ENCODE measurements around the gene ANKRD33B. TPM values are rescaled to one million over a fixed set of nuclear protein-coding genes. Genes with fewer than 3 reads are reported as not detected.

Gene ANKRD33B
- total RNA-seq, 1 experiment from 2014 or later, result 3.1 TPM

DNA sequence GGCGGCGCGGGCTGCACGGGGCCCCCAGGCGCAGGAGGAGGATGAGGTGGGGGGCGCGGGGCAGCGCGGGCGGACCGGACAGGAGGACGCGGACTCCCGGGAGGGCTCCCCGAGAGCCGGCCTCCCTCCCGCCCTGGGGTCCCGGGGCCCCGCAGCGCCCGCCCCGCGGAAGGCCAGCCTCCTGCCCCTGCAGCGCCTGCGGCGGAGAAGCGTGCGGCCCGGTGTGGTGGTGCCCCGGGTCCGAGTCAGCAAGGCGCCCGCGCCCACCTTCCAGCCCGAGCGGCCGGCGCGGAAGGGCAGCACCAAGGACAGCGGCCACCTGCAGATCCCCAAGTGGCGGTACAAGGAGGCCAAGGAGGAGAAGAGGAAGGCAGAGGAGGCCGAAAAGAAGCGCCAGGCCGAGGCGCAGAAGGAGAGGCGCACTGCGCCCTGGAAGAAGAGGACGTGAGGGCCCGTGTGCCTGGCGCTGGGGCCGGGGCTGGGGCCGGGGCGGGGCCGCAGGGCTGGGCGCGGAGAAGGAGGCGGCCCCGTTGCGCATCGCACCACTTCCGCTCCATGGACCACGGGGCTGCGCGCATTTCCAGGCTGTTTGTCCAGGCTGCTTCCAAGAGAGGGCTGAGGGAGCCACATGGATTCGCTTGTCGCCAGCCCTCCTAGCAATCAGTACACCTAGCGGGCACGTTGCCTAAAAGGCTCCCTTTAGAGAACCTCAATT is 86.0 kb downstream of the ANKRD33B start:
- ChIA-PET CTCF (no interaction called here), POLR2A (no interaction called here)
- no TSS peak for BruUV-seq (replicated peaks)
- Mint-ChIP-seq H3K27ac (ENCODE audit: low read depth, unreplicated experiment) (no peak overlapping the region), H3K4me3 (ENCODE audit: unreplicated experiment) (no peak overlapping the region), H3K36me3 (ENCODE audit: insufficient read depth, unreplicated experiment) (peaks cover 11% of the 10 kb centered on the region), H3K4me1 (ENCODE audit: insufficient read depth, unreplicated experiment) (no peaks in the 10 kb centered on the region), H3K9me3 (ENCODE audit: unreplicated experiment) (no peaks in the 10 kb centered on the region), H3K27me3 (ENCODE audit: insufficient read depth, unreplicated experiment) (no peaks in the 10 kb centered on the region)
- intact Hi-C loops (cut with micrococcal nuclease), result no loop called here
- DNase-seq (ENCODE audit: unreplicated experiment), result no peak
- TF ChIP-seq, protein P1, sequence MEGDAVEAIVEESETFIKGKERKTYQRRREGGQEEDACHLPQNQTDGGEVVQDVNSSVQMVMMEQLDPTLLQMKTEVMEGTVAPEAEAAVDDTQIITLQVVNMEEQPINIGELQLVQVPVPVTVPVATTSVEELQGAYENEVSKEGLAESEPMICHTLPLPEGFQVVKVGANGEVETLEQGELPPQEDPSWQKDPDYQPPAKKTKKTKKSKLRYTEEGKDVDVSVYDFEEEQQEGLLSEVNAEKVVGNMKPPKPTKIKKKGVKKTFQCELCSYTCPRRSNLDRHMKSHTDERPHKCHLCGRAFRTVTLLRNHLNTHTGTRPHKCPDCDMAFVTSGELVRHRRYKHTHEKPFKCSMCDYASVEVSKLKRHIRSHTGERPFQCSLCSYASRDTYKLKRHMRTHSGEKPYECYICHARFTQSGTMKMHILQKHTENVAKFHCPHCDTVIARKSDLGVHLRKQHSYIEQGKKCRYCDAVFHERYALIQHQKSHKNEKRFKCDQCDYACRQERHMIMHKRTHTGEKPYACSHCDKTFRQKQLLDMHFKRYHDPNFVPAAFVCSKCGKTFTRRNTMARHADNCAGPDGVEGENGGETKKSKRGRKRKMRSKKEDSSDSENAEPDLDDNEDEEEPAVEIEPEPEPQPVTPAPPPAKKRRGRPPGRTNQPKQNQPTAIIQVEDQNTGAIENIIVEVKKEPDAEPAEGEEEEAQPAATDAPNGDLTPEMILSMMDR (IDR thresholded peaks at IDR 0.05; ENCODE audit: unreplicated experiment), result no peak

DNA sequence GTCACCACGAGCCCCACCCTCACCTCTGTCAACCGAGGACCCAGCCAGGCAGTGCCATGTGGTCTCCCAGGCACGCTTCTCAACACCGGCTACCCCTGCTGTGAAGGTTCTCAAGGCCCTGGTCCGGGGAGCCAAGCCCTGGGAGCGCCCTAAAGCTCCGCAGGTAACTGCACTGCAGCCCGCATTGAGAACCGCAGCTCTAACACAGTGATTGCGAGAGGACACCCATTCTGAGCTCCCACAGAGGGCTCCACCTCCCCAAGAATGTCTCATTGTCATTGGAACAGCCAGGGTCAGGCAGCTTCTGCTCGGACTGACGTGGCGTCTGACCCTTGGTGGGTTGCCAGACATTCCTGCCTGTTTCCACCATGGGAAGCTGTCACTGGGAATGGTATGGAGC is 88.3 kb downstream of the ANKRD33B start:
- POLR2A ChIA-PET, result no interaction called here
- DNase-seq (ENCODE audit: unreplicated experiment), result no peak
- Mint-ChIP-seq H3K27ac (ENCODE audit: low read depth, unreplicated experiment) (no peak overlapping the region), H3K9me3 (ENCODE audit: unreplicated experiment) (no peaks in the 10 kb centered on the region), H3K4me1 (ENCODE audit: insufficient read depth, unreplicated experiment) (no peaks in the 10 kb centered on the region), H3K36me3 (ENCODE audit: insufficient read depth, unreplicated experiment) (peaks cover 11% of the 10 kb centered on the region), H3K4me3 (ENCODE audit: unreplicated experiment) (no peak overlapping the region), H3K27me3 (ENCODE audit: insufficient read depth, unreplicated experiment) (no peaks in the 10 kb centered on the region)
- BruUV-seq (replicated peaks), result no TSS peak
- TF ChIP-seq, protein P1 (IDR thresholded peaks at IDR 0.05; ENCODE audit: unreplicated experiment), result no peak
- CTCF ChIA-PET, result interaction anchor here (1.0 kb wide), 1 partner anchor 197 kb away, joined by 5 read pairs; no protein-coding TSS in a partner anchor
- intact Hi-C loops (cut with micrococcal nuclease), result no loop called here

DNA sequence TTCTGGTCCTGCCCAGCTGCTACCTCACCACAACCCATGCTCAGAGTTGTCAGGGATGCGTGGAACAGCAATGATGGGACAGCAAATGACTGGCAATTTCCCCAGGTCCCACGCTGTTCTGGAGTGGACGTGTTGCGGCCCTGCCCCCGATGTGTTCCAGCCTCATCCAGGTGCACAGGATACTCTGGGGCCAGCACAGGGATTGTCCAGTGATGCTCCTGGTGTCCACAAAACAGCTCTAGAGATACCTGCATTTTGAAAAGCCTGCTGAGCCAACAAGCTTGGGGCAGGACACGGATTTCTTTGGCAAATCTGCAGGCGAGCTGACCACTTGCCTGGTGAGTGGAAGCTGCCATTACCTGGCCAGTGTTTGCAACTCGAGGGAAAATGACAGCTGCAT is 88.7 kb downstream of the ANKRD33B start:
- no peak for DNase-seq (ENCODE audit: unreplicated experiment)
- CTCF ChIA-PET, result interaction anchor here (0.6 to 1.0 kb wide), 2 partner anchors 49 to 197 kb away, joined by 3 to 5 read pairs; no protein-coding TSS in a partner anchor
- Mint-ChIP-seq H3K27me3 (ENCODE audit: insufficient read depth, unreplicated experiment) (no peaks in the 10 kb centered on the region), H3K36me3 (ENCODE audit: insufficient read depth, unreplicated experiment) (peaks cover 11% of the 10 kb centered on the region), H3K27ac (ENCODE audit: low read depth, unreplicated experiment) (no peak overlapping the region), H3K4me3 (ENCODE audit: unreplicated experiment) (no peak overlapping the region), H3K4me1 (ENCODE audit: insufficient read depth, unreplicated experiment) (no peaks in the 10 kb centered on the region), H3K9me3 (ENCODE audit: unreplicated experiment) (no peaks in the 10 kb centered on the region)
- POLR2A ChIA-PET, result no interaction called here
- intact Hi-C loops (cut with micrococcal nuclease), result no loop called here
- no TSS peak for BruUV-seq (replicated peaks)
- TF ChIP-seq, protein P1 (IDR thresholded peaks at IDR 0.05; ENCODE audit: unreplicated experiment), result no peak

DNA sequence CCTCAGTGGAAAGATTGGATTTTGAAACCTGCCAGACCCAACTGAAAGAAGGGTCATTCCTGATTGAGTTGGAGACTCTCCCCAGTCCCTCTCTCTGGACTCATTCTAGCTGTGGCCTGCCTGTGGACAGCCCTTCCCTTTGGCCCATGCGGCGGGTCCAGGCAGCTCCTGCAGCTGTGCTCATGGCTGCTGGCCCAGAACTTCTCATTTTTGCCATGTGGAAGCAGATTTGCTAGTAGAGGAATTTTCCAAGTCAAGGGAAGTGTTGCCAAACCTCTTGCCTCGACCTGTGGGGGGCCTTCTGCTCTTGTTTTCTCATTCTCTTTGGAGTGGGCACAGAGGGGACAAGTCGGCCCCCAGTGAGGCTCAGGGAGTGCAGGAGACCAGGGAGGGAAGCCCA is 89.2 kb downstream of the ANKRD33B start:
- Mint-ChIP-seq H3K27ac (ENCODE audit: low read depth, unreplicated experiment) (no peak overlapping the region), H3K4me1 (ENCODE audit: insufficient read depth, unreplicated experiment) (no peaks in the 10 kb centered on the region), H3K4me3 (ENCODE audit: unreplicated experiment) (no peak overlapping the region), H3K36me3 (ENCODE audit: insufficient read depth, unreplicated experiment) (peaks cover 11% of the 10 kb centered on the region), H3K9me3 (ENCODE audit: unreplicated experiment) (no peaks in the 10 kb centered on the region), H3K27me3 (ENCODE audit: insufficient read depth, unreplicated experiment) (no peaks in the 10 kb centered on the region)
- DNase-seq (ENCODE audit: unreplicated experiment), result no peak
- CTCF ChIA-PET, result interaction anchor here (0.6 to 1.0 kb wide), 2 partner anchors 49 to 198 kb away, joined by 3 to 5 read pairs; no protein-coding TSS in a partner anchor
- TF ChIP-seq, protein P1 (IDR thresholded peaks at IDR 0.05; ENCODE audit: unreplicated experiment), result no peak
- POLR2A ChIA-PET, result no interaction called here
- BruUV-seq (replicated peaks), result no TSS peak
- intact Hi-C loops (cut with micrococcal nuclease), result no loop called here
